ENCODE results near the gene CCDC142.
A peak's percentile ranks its signal among the peaks of the same experiment; 100 is the strongest.
"Not testable (repeated sequence)": the region's sequence is repeated elsewhere in the genome, so short reads cannot be mapped to it uniquely, and the experiment has no call there.

Gene CCDC142

DNA sequence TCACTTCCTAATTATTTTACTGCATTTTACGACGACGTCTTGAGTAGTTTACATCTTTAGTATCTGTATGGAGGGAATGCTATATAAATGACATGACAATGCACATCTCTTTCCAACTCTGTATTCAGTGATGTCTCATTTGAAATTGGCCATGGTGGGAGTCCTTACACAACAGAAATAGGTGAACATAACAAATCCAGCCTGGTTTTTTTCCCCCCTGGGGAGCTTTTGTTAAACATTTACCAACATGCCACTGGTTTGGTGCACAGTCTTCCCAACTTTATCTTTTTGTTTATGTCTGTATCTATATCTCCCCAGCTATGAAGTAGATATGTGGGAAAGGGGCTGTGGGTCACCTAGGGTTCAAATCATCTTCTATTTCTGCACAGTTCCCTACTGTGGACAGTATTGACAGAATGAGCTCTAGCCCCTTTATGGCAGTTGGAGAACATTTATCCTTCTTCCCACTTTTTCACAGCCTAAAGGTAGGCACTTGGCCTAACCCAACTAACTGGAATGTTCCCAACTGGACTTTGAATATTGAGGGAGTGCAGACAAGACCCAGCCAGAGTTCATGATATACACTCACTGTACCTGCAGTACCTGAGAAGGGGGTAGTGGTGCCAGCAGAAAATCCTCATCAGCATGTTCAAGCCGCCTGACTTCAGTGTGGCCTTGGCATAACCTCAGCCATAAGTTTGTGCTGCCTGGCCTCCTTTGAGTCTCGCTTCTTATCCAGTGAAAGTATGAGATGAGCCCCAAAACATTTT is 35.4 kb downstream of the CCDC142 start:
- Histone ChIP-seq H2BK5ac (ENCODE audit: low read length) (no peak overlapping the region), H3K18ac (ENCODE audit: low read length) (no peak overlapping the region), H2AK5ac (ENCODE audit: low read depth, low read length) (no peak overlapping the region), H4K91ac (ENCODE audit: low read depth, low read length, poor library complexity) (no peak overlapping the region), H3K4ac (ENCODE audit: low read length) (no peak overlapping the region), H3K4me1 (ENCODE audit: control insufficient read depth in 2 of 2, insufficient read depth in 1 of 2, low read depth in 1 of 2, low read length in 2 of 2) (no peaks in the 10 kb centered on the region), H4K8ac (ENCODE audit: low read depth, low read length) (no peak overlapping the region), H3K4me2 (ENCODE audit: insufficient read depth, low read length, poor library complexity, severe bottlenecking) (no peak overlapping the region), H3K9me3 (replicated peaks in 1 of 2; ENCODE audit: control insufficient read depth in 2 of 2, insufficient read depth in 1 of 2, low read depth in 1 of 2, low read length in 2 of 2) (peaks cover 0 to 2% of the 10 kb centered on the region in 2 donors), H3K23ac (ENCODE audit: low read depth, low read length, poor library complexity) (no peak overlapping the region), H2AFZ (ENCODE audit: low read length) (no peak overlapping the region), H3K4me3 (ENCODE audit: low read length in 2 of 2) (no peak overlapping the region), H3K9ac (ENCODE audit: low read depth, low read length, poor library complexity) (no peak overlapping the region), H2BK120ac (ENCODE audit: low read depth, low read length) (no peak overlapping the region), H2BK15ac (ENCODE audit: low read length) (no peak overlapping the region), H3K36me3 (replicated peaks in 1 of 2; ENCODE audit: control insufficient read depth in 2 of 2, insufficient read depth in 2 of 2, low read length in 2 of 2) (no peaks in the 10 kb centered on the region), H3K27me3 (ENCODE audit: control insufficient read depth in 3 of 3, insufficient read depth in 3 of 3, low read depth in 1 of 3, low read length in 3 of 3) (peaks cover 0 to 8% (median 6%) of the 10 kb centered on the region in 3 experiments), H3K79me1 (ENCODE audit: low read depth, low read length) (no peaks in the 10 kb centered on the region), H3K14ac (ENCODE audit: low read length) (no peak overlapping the region), H2BK12ac (ENCODE audit: low read length) (no peak overlapping the region), H3K27ac (replicated peaks; ENCODE audit: low read length) (no peak overlapping the region)
- no CpG with 5 or more reads among the region's 5 CpGs for WGBS, 2 donors (ENCODE audit: extremely low coverage in 2 of 2, insufficient read length in 2 of 2, insufficient replicate concordance in 1 of 2)
- DNase-seq (ENCODE audit: low spot score), result no peak

DNA sequence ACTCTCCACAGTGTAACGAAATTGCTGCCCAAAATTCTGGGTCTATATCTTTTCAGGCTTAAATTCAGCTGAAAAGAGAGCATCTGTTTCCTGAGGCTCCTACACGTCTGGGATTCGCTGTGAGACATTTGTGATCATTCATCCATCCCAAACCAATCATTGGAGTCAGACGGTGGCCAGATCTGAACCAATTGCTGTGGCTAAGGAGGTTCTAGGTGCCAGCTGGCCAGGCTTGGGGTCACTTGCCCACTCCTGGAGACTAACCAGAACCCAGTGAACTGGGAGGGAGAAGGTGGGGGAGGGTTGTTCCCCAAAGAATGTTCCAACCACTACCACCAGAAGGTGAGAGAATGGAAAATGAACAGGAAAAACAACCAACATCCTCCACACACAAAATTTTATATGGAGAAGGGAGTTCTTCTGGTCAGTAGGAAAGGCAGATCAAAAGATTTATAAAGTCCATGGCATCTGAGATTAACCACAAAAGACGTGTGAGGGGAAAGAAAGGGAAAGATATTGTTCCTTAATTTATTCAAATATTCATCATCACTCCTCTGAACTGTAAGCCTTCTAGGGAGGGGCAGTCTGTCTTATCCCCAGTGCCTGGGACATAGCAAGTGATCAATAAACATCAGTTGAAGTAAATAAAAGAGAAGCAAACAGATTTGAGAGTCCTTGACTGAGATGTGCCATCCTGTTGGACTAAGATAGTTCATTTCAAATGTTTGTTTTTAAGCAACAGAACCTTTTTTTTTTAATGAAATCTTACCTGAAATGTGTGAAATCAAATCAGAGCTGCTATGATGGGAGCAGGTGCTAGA is 38.1 kb downstream of the CCDC142 start:
- peaks cover 0 to 2% of the 10 kb centered on the region in 2 donors for H3K9me3 ChIP-seq (replicated peaks in 1 of 2; ENCODE audit: control insufficient read depth in 2 of 2, insufficient read depth in 1 of 2, low read depth in 1 of 2, low read length in 2 of 2)
- no peak overlapping the region for H2BK12ac ChIP-seq (ENCODE audit: low read length)
- H3K9ac ChIP-seq (ENCODE audit: low read depth, low read length, poor library complexity), result no peak overlapping the region
- H3K36me3 ChIP-seq (replicated peaks in 1 of 2; ENCODE audit: control insufficient read depth in 2 of 2, insufficient read depth in 2 of 2, low read length in 2 of 2), result no peaks in the 10 kb centered on the region
- no peak overlapping the region for H3K18ac ChIP-seq (ENCODE audit: low read length)
- no peak overlapping the region for H4K91ac ChIP-seq (ENCODE audit: low read depth, low read length, poor library complexity)
- peak overlapping the region; percentile 61 for H2AFZ ChIP-seq (ENCODE audit: low read length)
- no peak overlapping the region for H3K4me2 ChIP-seq (ENCODE audit: insufficient read depth, low read length, poor library complexity, severe bottlenecking)
- no peak overlapping the region for H2BK5ac ChIP-seq (ENCODE audit: low read length)
- no peak overlapping the region for H4K8ac ChIP-seq (ENCODE audit: low read depth, low read length)
- peaks cover under 1% of the 10 kb centered on the region for H3K79me1 ChIP-seq (ENCODE audit: low read depth, low read length)
- no peak overlapping the region for H2AK5ac ChIP-seq (ENCODE audit: low read depth, low read length)
- no peak overlapping the region for H3K23ac ChIP-seq (ENCODE audit: low read depth, low read length, poor library complexity)
- no peak for DNase-seq (ENCODE audit: low spot score)
- no peak overlapping the region for H3K14ac ChIP-seq (ENCODE audit: low read length)
- H3K4ac ChIP-seq (ENCODE audit: low read length), result no peak overlapping the region
- no peak overlapping the region for H2BK15ac ChIP-seq (ENCODE audit: low read length)
- no CpG with 5 or more reads among the region's 5 CpGs for WGBS, 2 donors (ENCODE audit: extremely low coverage in 2 of 2, insufficient read length in 2 of 2, insufficient replicate concordance in 1 of 2)
- H3K4me3 ChIP-seq (ENCODE audit: low read length in 2 of 2), result no peak overlapping the region
- H2BK120ac ChIP-seq (ENCODE audit: low read depth, low read length), result no peak overlapping the region
- H3K27me3 ChIP-seq (ENCODE audit: control insufficient read depth in 3 of 3, insufficient read depth in 3 of 3, low read depth in 1 of 3, low read length in 3 of 3), result peaks cover 0 to 15% (median 4%) of the 10 kb centered on the region in 3 experiments
- no peak overlapping the region for H3K27ac ChIP-seq (replicated peaks; ENCODE audit: low read length)
- peaks cover 3% of the 10 kb centered on the region in 2 donors for H3K4me1 ChIP-seq (ENCODE audit: control insufficient read depth in 2 of 2, insufficient read depth in 1 of 2, low read depth in 1 of 2, low read length in 2 of 2)

DNA sequence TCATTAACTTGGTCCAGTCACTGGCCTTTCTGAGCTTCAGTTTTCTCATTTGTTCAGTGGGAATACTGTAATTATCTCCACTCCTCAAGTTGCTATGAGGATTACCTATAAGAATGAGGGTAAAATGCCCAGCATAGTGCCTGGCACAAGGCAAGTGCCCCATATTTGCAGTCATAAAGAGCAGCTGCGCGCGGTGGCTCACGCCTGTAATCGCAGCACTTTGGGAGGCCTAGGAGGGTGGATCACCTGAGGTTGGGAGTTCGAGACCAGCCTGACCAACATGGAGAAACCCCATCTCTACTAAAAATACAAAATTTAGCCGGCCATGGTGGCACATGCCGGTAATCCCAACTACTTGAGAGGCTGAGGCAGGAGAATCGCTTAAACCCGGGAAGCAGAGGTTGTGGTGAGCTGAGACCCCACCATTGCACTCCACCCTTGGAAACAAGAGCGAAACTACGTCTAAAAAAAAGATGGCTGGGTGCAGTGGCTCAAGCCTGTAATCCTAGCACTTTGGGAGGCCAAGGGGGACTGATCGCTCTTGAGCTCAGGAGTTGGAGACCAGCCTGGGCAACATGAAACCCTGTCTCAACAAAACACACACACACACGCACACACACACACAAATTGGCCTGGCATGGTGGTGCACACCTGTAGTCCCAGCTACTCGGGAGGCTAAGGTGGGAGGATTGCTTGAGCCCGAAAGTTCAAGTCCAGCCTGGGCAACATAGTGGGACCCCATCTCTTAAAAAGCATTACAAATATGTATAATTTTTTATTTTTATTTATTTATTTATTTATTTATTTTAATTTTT is 40.1 kb downstream of the CCDC142 start:
- peak overlapping the region; percentile 39 for H2BK5ac ChIP-seq (ENCODE audit: low read length)
- H3K27me3 ChIP-seq (ENCODE audit: control insufficient read depth in 3 of 3, insufficient read depth in 3 of 3, low read depth in 1 of 3, low read length in 3 of 3), result peaks cover 0 to 15% (median 0%) of the 10 kb centered on the region in 3 experiments
- not testable (repeated sequence) for H2AK5ac ChIP-seq (ENCODE audit: low read depth, low read length); H3K27ac ChIP-seq (replicated peaks; ENCODE audit: low read length); H3K14ac ChIP-seq (ENCODE audit: low read length); H3K18ac ChIP-seq (ENCODE audit: low read length); H3K79me1 ChIP-seq (ENCODE audit: low read depth, low read length); H4K91ac ChIP-seq (ENCODE audit: low read depth, low read length, poor library complexity); H3K4me3 ChIP-seq (ENCODE audit: low read length in 2 of 2); H3K36me3 ChIP-seq (replicated peaks in 1 of 2; ENCODE audit: control insufficient read depth in 2 of 2, insufficient read depth in 2 of 2, low read length in 2 of 2); H2BK12ac ChIP-seq (ENCODE audit: low read length); H3K23ac ChIP-seq (ENCODE audit: low read depth, low read length, poor library complexity); H3K4ac ChIP-seq (ENCODE audit: low read length); H2BK15ac ChIP-seq (ENCODE audit: low read length); H2AFZ ChIP-seq (ENCODE audit: low read length); H4K8ac ChIP-seq (ENCODE audit: low read depth, low read length); H3K9me3 ChIP-seq (replicated peaks in 1 of 2; ENCODE audit: control insufficient read depth in 2 of 2, insufficient read depth in 1 of 2, low read depth in 1 of 2, low read length in 2 of 2); DNase-seq (ENCODE audit: low spot score); H2BK120ac ChIP-seq (ENCODE audit: low read depth, low read length)
- peak overlapping the region; percentile 54 for H3K9ac ChIP-seq (ENCODE audit: low read depth, low read length, poor library complexity)
- no CpG with 5 or more reads among the region's 16 CpGs for WGBS, 2 donors (ENCODE audit: extremely low coverage in 2 of 2, insufficient read length in 2 of 2, insufficient replicate concordance in 1 of 2)
- H3K4me2 ChIP-seq (ENCODE audit: insufficient read depth, low read length, poor library complexity, severe bottlenecking), result peak overlapping the region; percentile 95
- H3K4me1 ChIP-seq (ENCODE audit: control insufficient read depth in 2 of 2, insufficient read depth in 1 of 2, low read depth in 1 of 2, low read length in 2 of 2), result peaks cover 17 to 19% of the 10 kb centered on the region in 2 donors
